ENCODE measurements around the gene POU2AF2. TPM values are rescaled to one million over a fixed set of nuclear protein-coding genes. Genes with fewer than 3 reads are reported as not detected.

The POU2AF2 gene
- polyA plus RNA-seq (2013, experiment 1 of 4) = not detected
- polyA plus RNA-seq (2013, experiment 2 of 4) = not detected
- not detected for polyA plus RNA-seq (2013, experiment 3 of 4)
- polyA plus RNA-seq (2013, experiment 4 of 4) = not detected

GRCh38 chr11:111245425-111245824 lies at the start of gene POU2AF2:
POU2AF2 (plus strand) TSS chr11:111245725; CDS start chr11:111245854, 129 bp downstream.
- Histone ChIP-seq H3K4me3 (ENCODE audit: insufficient read depth, low read depth, low read length) (no peak within 1 kb of the TSS), H3K27me3 (ENCODE audit: control insufficient read depth, insufficient read depth, low read length, poor library complexity, severe bottlenecking) (no peaks in the 10 kb centered on the region), H3K9me3 (ENCODE audit: control insufficient read depth, low read length) (no peaks in the 10 kb centered on the region), H3K27ac (ENCODE audit: insufficient read depth, low read depth, low read length, poor library complexity, severe bottlenecking) (no peak within 1 kb of the TSS), H3K36me3 (ENCODE audit: control insufficient read depth, insufficient read depth, low read length) (no peaks in the 10 kb centered on the region), H3K4me1 (ENCODE audit: control insufficient read depth, insufficient read depth, low read length) (no peaks in the 10 kb centered on the region)
- 86 to 92% methylated on average over 1 of the region's 1 CpG for WGBS, 2 experiments

GRCh38 chr11:111200010-111200534 lies 45.5 kb upstream of the POU2AF2 start:
- 0 to 67% methylated on average over 1 to 3 of the region's 3 CpGs for WGBS, 2 experiments
- H3K4me3 ChIP-seq (ENCODE audit: insufficient read depth, low read depth, low read length) = no peak overlapping the region
- no peaks in the 10 kb centered on the region for H3K9me3 ChIP-seq (ENCODE audit: control insufficient read depth, low read length)
- no peaks in the 10 kb centered on the region for H3K4me1 ChIP-seq (ENCODE audit: control insufficient read depth, insufficient read depth, low read length)
- H3K27me3 ChIP-seq (ENCODE audit: control insufficient read depth, insufficient read depth, low read length, poor library complexity, severe bottlenecking) = no peaks in the 10 kb centered on the region
- H3K27ac ChIP-seq (ENCODE audit: insufficient read depth, low read depth, low read length, poor library complexity, severe bottlenecking) = no peak overlapping the region
- H3K36me3 ChIP-seq (ENCODE audit: control insufficient read depth, insufficient read depth, low read length) = no peaks in the 10 kb centered on the region

- H3K4me3 ChIP-seq (ENCODE audit: insufficient read depth, low read depth, low read length) = no peak overlapping the region
- no peaks in the 10 kb centered on the region for H3K4me1 ChIP-seq (ENCODE audit: control insufficient read depth, insufficient read depth, low read length)
- H3K9me3 ChIP-seq (ENCODE audit: control insufficient read depth, low read length) = no peaks in the 10 kb centered on the region
- no peaks in the 10 kb centered on the region for H3K36me3 ChIP-seq (ENCODE audit: control insufficient read depth, insufficient read depth, low read length)
- no peaks in the 10 kb centered on the region for H3K27me3 ChIP-seq (ENCODE audit: control insufficient read depth, insufficient read depth, low read length, poor library complexity, severe bottlenecking)
- no peak overlapping the region for H3K27ac ChIP-seq (ENCODE audit: insufficient read depth, low read depth, low read length, poor library complexity, severe bottlenecking)
These were observed 41.3 kb upstream of the POU2AF2 start for GRCh38 chr11:111204211-111204610.

- no peak overlapping the region for H3K27ac ChIP-seq (ENCODE audit: insufficient read depth, low read depth, low read length, poor library complexity, severe bottlenecking)
- 95 to 97% methylated on average over 2 of the region's 3 CpGs for WGBS, 2 experiments
- no peaks in the 10 kb centered on the region for H3K27me3 ChIP-seq (ENCODE audit: control insufficient read depth, insufficient read depth, low read length, poor library complexity, severe bottlenecking)
- H3K4me1 ChIP-seq (ENCODE audit: control insufficient read depth, insufficient read depth, low read length) = no peaks in the 10 kb centered on the region
- no peaks in the 10 kb centered on the region for H3K36me3 ChIP-seq (ENCODE audit: control insufficient read depth, insufficient read depth, low read length)
- no peaks in the 10 kb centered on the region for H3K9me3 ChIP-seq (ENCODE audit: control insufficient read depth, low read length)
- no peak overlapping the region for H3K4me3 ChIP-seq (ENCODE audit: insufficient read depth, low read depth, low read length)
These were observed 39.7 kb upstream of the POU2AF2 start for GRCh38 chr11:111205632-111206385.

- Histone ChIP-seq H3K27me3 (ENCODE audit: control insufficient read depth, insufficient read depth, low read length, poor library complexity, severe bottlenecking) (no peaks in the 10 kb centered on the region), H3K4me3 (ENCODE audit: insufficient read depth, low read depth, low read length) (no peak overlapping the region), H3K4me1 (ENCODE audit: control insufficient read depth, insufficient read depth, low read length) (no peaks in the 10 kb centered on the region), H3K9me3 (ENCODE audit: control insufficient read depth, low read length) (no peaks in the 10 kb centered on the region), H3K27ac (ENCODE audit: insufficient read depth, low read depth, low read length, poor library complexity, severe bottlenecking) (no peak overlapping the region), H3K36me3 (ENCODE audit: control insufficient read depth, insufficient read depth, low read length) (no peaks in the 10 kb centered on the region)
- whole genome bisulfite sequencing, 2 experiments = 100% methylated on average over 1 of the region's 1 CpG
These were observed 39.1 kb upstream of the POU2AF2 start for GRCh38 chr11:111206472-111206871.

- H3K27me3 ChIP-seq (ENCODE audit: control insufficient read depth, insufficient read depth, low read length, poor library complexity, severe bottlenecking) = no peaks in the 10 kb centered on the region
- H3K4me3 ChIP-seq (ENCODE audit: insufficient read depth, low read depth, low read length) = no peak overlapping the region
- 93 to 100% methylated on average over 2 of the region's 2 CpGs for WGBS, 2 experiments
- no peaks in the 10 kb centered on the region for H3K36me3 ChIP-seq (ENCODE audit: control insufficient read depth, insufficient read depth, low read length)
- H3K4me1 ChIP-seq (ENCODE audit: control insufficient read depth, insufficient read depth, low read length) = no peaks in the 10 kb centered on the region
- no peaks in the 10 kb centered on the region for H3K9me3 ChIP-seq (ENCODE audit: control insufficient read depth, low read length)
- no peak overlapping the region for H3K27ac ChIP-seq (ENCODE audit: insufficient read depth, low read depth, low read length, poor library complexity, severe bottlenecking)
These were observed 38.3 kb upstream of the POU2AF2 start for GRCh38 chr11:111207213-111207612.

GRCh38 chr11:111209543-111210355 lies 35.8 kb upstream of the POU2AF2 start:
- H3K36me3 ChIP-seq (ENCODE audit: control insufficient read depth, insufficient read depth, low read length) = no peaks in the 10 kb centered on the region
- no peaks in the 10 kb centered on the region for H3K9me3 ChIP-seq (ENCODE audit: control insufficient read depth, low read length)
- no peaks in the 10 kb centered on the region for H3K4me1 ChIP-seq (ENCODE audit: control insufficient read depth, insufficient read depth, low read length)
- H3K27me3 ChIP-seq (ENCODE audit: control insufficient read depth, insufficient read depth, low read length, poor library complexity, severe bottlenecking) = no peaks in the 10 kb centered on the region
- H3K27ac ChIP-seq (ENCODE audit: insufficient read depth, low read depth, low read length, poor library complexity, severe bottlenecking) = no peak overlapping the region
- H3K4me3 ChIP-seq (ENCODE audit: insufficient read depth, low read depth, low read length) = no peak overlapping the region
- 63 to 100% methylated on average over 1 to 3 of the region's 4 CpGs for WGBS, 2 experiments

- Histone ChIP-seq H3K4me1 (ENCODE audit: control insufficient read depth, insufficient read depth, low read length) (no peaks in the 10 kb centered on the region), H3K4me3 (ENCODE audit: insufficient read depth, low read depth, low read length) (no peak overlapping the region), H3K36me3 (ENCODE audit: control insufficient read depth, insufficient read depth, low read length) (no peaks in the 10 kb centered on the region), H3K9me3 (ENCODE audit: control insufficient read depth, low read length) (no peaks in the 10 kb centered on the region), H3K27ac (ENCODE audit: insufficient read depth, low read depth, low read length, poor library complexity, severe bottlenecking) (no peak overlapping the region), H3K27me3 (ENCODE audit: control insufficient read depth, insufficient read depth, low read length, poor library complexity, severe bottlenecking) (no peaks in the 10 kb centered on the region)
- 93 to 95% methylated on average over 3 of the region's 3 CpGs for WGBS, 2 experiments
These were observed 32.3 kb upstream of the POU2AF2 start for GRCh38 chr11:111213256-111213655.

- no peaks in the 10 kb centered on the region for H3K27me3 ChIP-seq (ENCODE audit: control insufficient read depth, insufficient read depth, low read length, poor library complexity, severe bottlenecking)
- H3K27ac ChIP-seq (ENCODE audit: insufficient read depth, low read depth, low read length, poor library complexity, severe bottlenecking) = no peak overlapping the region
- H3K4me3 ChIP-seq (ENCODE audit: insufficient read depth, low read depth, low read length) = no peak overlapping the region
- no peaks in the 10 kb centered on the region for H3K9me3 ChIP-seq (ENCODE audit: control insufficient read depth, low read length)
- H3K36me3 ChIP-seq (ENCODE audit: control insufficient read depth, insufficient read depth, low read length) = no peaks in the 10 kb centered on the region
- no peaks in the 10 kb centered on the region for H3K4me1 ChIP-seq (ENCODE audit: control insufficient read depth, insufficient read depth, low read length)
These were observed 24.8 kb upstream of the POU2AF2 start for GRCh38 chr11:111220721-111221120.

- no peaks in the 10 kb centered on the region for H3K9me3 ChIP-seq (ENCODE audit: control insufficient read depth, low read length)
- no peaks in the 10 kb centered on the region for H3K4me1 ChIP-seq (ENCODE audit: control insufficient read depth, insufficient read depth, low read length)
- H3K27me3 ChIP-seq (ENCODE audit: control insufficient read depth, insufficient read depth, low read length, poor library complexity, severe bottlenecking) = no peaks in the 10 kb centered on the region
- no peak overlapping the region for H3K4me3 ChIP-seq (ENCODE audit: insufficient read depth, low read depth, low read length)
- H3K36me3 ChIP-seq (ENCODE audit: control insufficient read depth, insufficient read depth, low read length) = no peaks in the 10 kb centered on the region
- 94 to 95% methylated on average over 4 of the region's 4 CpGs for WGBS, 2 experiments
- no peak overlapping the region for H3K27ac ChIP-seq (ENCODE audit: insufficient read depth, low read depth, low read length, poor library complexity, severe bottlenecking)
These were observed 24.3 kb upstream of the POU2AF2 start for GRCh38 chr11:111221208-111221607.

Measured in ectodermal cell (in vitro differentiated cells).